Stimulated activated CD4-positive, alpha-beta T cell treated with anti-CD3 and anti-CD28 coated beads, Interleukin-1b, Interleukin-23, amount 100 ng/mL, for 24 hours (primary cell): ENCODE measurements around the gene MIPEP.

Experiments used
- DNase-seq, 4 experiments: peaks; one replicate each; pipeline ENCODE4 v3.0.0-alpha.2; 2020; ENCODE audit warnings: low read depth in 4 of 4, low spot score in 1 of 4

Gene MIPEP

DNA sequence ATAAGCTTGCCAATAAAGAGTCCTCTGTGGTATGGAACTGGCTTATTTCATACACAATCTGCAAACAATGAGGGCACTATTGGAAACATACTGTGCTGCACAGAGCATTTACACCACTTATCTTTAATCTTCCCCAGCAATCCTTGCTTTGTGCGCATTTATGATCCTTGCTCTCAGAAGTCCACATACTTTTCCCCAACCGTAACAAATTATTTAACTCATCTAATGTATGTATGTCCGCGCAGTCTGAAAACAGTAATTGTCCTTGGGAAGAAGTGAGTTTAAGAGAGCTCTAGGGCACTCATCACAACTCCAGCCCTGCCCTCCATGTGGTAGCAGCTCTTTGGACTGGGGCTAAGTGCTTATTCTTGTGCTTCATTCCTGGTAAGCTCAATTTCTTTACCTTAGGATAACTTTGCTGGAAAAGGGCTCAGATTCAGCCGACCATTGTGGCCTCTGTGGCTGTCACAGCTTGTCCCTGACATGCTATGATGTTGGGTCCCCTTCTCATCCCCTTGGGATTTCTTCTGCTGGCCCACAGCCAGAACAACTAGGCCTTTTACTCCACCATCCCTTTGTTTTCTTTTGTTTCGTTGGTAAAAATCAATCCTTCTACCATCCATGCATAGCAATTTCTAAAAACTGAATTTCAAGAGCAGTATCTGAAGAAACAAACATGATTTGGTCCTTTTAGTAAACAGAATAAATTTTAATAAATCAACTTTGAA is 166.3 kb downstream of the MIPEP start:
- DNase-seq = no peak

DNA sequence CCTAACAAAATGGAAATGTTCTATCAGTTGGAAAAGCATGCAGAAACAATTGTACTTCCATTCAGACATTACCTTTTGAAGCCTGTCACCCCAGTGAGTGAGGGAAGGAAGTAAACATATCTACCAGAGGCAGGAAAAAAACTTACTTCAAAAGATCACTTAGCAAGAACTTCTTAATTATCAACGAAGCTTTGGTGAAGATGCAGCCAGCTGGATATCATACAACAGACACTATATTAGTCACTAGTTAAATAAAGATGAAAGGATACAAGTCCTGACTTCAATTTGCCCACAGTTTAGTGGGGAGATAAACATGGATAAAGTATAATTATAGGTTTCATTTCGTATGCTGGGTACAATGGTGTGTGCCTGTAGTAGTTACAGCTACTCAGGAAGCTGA is 170.2 kb downstream of the MIPEP start:
- DNase-seq = no peak

DNA sequence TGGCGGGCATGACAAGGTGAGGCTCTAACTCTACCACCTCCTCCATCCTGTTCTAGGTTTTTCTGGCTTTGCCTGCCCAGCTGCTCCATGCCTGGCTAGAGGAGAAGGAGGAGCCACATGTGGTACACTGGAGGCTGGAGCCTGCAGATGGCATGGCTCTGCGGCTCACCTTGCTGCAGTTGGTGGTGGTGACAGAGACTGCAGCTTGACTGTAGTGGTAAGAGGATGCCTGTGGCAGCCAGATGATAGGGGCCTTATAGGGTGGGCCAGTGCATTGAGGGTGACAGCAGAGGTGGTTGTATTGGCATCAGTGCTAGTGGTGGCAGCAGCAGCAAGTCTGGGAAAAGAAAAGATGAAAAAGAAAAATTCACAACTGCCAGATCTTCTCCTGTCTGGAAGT is 172.8 kb downstream of the MIPEP start:
- DNase-seq = no peak

DNA sequence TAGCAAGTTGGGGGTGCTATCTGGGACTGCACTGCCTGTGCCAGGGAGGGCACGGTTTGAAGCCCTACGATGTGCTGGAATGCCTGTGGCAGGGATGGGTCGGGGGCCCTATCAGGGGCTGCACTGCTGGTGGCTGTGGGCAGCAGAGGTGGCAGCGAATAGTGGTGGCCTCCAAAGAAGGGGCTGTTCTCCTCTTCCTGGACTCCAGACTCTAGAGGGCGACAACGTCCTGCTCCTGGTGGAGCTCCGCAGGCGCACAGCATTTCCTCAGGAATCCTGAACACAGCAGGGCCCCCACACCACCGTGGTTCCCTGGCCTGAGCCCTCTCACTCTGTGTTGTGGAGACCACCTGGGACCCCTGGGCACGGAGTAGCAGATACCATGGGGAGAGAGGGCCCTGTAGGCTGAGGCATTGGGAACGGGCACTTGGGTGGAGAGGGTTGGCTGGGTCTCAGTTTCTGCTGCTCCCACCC is 173.4 kb downstream of the MIPEP start:
- DNase-seq = no peak

DNA sequence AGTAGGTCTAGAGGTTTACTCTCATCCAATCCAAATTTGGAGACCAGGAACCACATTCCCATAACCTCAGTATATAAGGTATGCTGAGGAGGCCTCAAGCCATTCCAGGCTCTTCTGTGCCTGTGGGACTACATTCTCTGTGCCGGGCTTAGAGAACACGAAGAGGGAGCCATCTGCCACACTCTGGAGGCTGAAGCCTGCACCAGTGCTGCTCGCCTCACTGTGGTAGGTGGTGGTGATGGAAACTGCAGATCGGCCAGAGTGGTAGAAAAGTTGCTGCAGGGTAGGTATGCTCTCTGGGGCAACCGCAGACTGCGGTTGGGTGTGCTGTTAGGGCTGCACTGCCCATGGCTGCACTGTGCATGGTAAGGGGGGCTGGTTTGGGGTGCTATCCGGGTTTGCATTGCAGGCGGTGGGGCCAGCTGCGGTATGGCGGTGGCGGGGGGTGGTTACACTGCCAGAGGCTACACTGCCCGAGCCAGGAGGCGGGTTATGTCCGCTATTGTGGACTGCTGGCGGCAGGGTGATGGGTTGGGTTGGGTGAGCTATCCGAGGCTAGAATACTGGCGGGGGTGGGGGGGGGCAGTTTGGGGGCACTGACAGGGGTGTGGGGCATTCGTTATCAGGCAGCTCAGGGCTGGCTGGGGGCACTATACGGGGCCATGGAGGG is 174.0 kb downstream of the MIPEP start:
- DNase-seq = no peak

DNA sequence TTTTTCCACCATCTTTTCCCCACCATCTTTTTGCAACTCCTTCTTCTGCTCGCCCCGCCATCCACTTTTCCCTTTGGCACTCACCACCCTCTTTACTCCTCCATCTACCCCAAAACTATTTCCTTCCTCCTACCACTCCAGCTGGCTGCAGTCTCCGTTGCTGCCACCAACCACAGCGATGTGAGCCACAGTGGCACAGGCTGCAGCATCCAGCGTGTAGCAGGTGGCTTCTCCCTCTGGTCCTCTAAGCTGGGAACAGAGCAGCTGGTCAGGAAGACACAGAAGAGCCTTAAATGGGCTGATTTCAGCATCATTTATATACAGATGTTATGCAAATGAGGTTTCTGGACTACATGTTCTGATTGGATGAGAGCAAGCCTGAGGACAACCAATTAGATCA is 174.5 kb downstream of the MIPEP start:
- DNase-seq = no peak

DNA sequence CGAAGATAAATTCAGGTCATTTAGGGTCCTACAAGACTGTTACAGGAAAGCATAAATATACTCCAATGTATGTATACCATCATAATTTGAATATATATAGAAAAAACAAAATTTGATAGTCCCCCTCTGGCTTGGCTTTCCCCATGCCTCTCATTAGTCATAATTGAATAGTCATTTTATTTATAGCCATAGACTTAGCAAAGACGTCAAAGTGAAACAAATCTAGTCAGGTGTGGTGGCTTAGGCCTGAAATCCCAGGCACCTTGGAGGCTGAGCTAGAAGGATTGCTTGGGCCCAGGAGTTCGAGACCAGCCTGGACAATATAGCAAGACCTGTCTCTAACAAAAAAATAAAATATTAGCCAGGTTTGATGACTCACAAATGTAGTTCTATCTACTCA is 177.8 kb downstream of the MIPEP start:
- DNase-seq = no peak

DNA sequence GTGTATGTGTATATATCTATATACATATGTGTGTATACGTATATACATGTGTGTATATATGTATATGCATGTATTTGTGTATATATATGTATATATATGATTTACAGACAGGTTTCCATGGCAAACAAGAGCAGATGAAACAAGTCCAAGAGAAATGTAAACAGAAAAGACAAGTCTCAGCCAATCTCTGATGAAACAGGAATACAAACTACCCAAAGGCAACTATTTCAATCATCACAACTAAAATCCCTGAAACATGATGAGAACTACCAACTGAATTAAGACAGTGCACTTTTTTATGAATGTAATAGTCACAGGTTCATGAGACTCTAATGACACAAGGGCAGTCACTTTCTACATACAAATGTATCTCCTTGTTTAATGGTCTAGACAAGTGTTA is 178.8 kb downstream of the MIPEP start:
- DNase-seq = no peak

DNA sequence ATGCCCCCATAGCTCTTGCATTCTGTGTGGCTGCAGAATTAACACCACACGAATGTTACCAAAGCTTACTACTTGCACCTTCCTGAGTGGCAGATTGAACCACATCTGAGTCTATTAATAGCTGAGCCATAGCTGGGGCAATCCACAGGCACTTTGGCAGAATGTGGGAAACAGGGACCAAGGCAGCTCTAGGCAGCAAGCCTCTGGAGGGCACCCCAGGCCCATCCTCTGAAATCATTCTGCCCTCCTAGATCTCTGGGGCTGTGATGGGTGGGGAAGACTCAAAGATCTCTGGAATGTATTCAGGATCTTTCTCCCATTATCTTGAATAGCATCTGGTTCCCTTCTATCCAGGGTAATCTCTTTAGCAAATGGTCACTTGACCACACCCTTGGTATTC is 179.7 kb downstream of the MIPEP start:
- DNase-seq = no peak

DNA sequence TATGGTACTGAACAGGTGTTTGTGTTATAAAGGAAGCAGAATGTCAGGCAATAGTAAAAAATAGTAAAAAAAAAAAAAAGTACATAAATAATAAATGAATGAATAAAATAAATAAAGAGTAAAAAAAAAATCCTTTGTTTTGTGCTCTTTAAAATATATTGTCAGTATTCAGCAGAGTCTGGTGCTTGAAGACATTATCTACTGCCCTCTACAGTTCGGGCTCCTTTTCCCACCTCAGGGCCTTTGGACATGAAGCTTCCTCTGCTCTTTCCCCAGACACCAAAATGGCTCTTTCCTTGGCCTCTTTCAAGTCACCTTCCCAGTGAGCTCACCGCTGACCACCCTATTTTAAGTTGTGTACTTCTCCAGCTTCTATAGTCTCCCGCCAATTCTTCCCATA is 181.5 kb downstream of the MIPEP start:
- no peak for DNase-seq

DNA sequence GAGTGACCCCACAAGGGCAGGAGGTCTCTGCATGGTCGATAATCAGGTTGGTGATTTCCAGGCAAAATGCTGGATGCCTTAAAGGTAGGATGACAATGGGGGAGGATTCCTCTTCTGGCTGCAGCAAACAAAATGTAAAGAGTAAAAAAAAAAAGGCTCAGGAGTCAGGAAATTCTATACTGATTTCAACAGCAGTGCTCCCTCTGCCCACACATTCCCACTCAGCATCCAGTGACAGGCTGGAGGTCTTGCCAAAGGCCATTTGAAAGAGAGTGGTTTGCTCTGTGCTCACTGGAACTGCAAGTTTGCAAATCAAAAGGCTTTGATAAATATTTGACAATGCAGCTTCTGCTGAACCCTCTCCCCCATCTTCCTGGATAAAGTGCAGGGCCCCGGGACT is 183.6 kb downstream of the MIPEP start:
- DNase-seq = no peak

DNA sequence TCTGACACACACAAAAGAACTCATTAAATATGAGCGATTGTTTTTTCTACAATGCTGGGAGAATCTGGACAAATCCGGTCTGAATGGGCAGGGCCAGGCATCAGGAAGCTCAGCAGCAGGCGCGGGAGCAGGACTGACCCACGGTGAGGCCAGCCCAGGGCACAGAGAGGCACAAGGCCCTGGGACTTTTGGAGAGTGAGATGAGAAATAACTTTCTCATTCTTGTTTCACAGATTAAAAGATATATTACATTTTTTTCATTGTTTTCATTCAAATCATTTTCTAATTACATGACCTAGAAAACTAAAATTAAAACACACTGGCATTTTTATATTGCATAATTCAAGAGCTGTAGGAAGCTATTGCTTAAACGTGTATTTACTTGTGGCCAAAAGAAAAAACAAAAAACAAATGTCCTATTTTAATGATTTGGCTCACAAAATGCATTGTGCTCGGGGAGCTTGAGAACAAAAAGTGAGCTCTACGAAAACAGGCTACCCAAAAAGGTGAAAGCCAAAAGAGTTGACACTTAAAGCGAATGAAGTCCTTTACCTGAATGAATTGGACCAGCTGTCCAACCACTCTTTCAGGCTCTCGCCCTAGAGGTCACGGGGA is 185.8 kb downstream of the MIPEP start:
- DNase-seq = no peak

DNA sequence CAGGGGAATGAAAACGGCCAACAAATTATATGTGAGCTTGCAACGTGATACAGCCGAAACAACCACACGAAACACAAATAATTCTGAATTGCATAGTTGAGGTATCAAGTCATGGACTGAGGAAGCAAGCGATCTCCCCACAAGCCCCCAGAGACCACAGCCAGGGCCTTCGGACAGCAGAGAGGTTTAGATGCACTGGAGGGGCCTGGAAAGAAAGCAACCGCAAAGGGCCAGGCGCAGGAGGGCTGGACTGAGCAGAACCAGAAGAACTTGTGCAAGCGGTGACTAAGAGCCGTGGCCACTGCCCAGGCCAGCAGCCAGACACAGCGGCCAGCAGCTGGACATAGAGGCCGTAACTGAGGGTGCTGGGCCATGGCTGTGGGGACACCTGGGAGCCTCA is 187.6 kb downstream of the MIPEP start:
- DNase-seq = no peak

DNA sequence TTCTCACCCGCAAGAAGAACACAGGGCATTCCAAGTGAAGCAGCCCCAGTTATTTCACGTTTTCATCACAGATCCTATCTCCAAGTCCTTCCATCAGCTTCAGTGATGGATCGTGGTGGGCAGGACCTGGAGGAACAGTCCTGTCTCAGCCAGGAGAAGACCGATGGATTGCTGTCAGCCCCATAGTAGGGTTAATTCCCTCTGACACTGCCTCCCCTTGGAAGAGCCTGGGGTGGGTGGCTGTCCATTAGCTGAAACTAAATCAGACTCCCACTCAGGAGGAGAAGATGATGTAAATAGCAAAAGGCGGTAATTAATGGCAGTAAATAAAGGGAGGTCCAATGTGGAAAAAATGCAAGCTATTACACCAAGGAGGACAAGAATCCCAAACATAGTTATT is 188.0 kb downstream of the MIPEP start:
- DNase-seq = no peak

DNA sequence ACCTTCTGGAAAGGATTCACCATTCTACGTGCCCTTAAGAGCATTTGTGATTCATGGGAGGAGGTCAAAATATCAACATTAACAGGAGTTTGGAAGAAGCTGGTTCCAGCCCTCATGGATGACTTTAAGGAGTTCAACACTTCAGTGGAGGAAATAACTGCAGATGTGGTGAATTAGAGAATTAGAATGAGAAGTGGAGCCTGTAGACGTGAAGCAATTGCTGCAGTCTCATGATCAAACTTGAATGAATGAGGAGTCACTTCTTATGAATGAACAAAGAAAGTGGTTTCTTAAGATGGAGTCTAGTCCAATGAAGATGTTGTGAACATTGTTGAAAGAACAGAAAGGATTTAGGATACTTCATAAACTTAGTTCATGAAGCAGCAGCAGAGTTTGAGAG is 189.9 kb downstream of the MIPEP start:
- DNase-seq = no peak

DNA sequence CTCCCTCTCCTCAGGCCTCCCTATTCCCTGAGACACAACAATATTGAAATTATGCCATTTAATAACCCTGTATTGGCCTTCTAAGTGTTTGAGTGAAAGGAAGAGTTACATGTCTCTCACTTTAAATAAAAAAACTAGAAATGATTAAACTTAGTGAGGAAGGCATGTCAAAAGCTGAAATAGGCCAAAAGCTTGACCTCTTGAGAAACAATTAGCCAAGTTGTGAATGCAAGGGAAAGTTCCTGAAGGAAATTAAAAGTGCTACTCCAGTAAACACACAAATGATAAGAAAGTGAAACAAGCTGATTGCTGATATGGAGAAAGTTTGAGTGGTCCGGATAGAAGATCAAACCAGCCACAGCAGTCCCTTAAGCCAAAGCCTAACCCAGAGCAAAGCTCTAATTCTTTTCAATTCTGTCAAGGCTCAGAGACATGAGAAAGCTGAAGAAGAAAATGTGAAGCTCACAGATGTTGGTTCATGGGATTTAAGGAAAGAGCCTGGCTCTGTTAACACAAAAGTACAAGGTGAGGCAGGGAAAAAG is 191.4 kb downstream of the MIPEP start:
- DNase-seq = no peak

DNA sequence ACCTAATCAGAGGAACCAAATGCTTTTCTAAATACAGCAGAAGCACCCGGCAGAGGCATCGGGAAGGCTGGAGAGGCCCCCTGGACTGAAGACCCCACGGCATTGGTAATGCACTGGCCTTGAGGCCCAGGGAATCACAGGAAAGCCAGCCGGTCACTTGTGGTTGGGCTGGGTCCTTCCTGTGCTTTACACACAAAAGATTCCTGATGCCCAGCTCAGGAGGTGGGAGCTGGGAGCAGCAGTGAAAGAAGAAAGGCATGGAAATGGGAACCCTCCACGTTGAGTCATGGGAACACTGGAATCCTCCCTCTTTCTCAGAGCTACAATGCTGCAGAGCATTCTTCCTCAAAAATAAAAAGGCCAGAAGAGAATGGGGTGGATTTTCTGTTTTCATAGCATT is 192.6 kb downstream of the MIPEP start:
- DNase-seq = no peak

DNA sequence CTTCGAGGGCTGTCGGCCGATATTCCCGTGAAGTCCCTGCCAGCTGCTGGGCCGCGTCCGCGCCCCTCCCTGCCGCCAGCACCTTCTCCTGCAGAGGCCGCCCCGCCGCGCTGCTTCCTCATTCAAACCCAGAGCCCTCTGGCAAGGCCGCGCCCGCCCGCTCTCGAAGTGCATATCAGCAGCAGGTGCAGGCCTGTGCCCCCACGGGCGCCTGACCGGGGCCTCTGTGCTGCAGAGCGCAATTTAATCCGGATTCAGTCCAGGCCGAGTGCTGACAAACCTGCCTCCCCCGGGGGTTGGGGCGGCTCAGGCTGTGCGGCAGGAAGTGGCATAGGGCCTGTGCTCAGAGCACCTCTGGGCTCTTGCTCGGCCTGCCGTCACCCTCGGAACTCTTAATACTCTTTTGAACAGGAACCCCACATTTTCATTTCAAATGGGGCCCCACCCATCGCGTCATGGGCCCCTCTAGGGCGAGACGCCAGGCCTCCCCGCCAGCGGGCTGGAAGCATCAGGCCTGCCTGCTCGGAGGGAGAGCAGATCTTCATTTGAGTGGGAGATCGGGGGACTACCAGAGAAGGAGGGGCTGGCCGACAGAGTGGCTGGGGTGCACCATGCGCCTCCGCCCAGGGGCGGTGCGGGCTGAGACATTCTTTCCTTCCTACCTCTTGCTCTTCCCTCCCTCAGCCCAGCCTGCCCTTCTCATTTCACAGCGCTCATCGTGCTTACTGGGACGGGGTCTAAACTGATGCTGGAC is 193.3 kb downstream of the MIPEP start:
- DNase-seq = peak; percentile 11 to 37 (median 24)

DNA sequence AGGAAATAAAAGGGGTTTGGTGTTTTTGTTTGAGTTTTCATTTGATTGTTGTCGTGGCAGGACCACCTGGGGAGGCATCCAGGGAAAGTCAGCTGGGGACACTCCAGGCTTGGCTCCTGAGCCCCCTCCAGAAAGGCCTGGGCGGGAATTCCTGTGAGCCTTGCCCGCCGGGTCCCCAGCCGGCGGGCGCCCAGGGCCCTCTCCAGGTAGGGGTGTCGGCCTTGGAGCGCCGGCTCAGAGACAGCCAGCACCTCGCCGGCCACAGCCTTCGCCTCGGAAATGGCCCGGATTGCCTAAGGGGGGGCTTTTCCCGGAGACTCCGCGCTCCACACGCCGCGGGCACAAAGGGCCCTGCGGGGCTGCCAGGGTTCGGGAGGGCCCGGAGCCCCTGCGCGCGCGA is 194.0 kb downstream of the MIPEP start:
- no peak for DNase-seq

DNA sequence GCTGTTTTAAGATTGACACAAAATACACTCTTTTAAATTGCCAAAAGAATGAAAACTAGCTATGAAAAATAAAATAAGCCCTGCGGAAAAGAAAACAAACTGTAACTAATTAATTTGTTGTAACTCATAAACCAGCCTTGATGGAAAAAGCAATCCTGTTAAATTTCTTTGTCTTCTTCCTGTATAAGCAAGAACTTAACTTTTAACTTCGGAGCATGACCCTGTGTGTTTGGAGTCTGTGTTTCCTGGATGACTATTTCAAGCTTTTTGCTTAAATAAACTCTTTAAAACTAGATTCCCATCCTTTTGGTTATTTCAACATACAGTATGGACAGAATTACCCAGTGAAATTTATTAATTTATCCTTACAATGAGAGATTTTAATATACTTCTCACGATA is 196.4 kb downstream of the MIPEP start:
- no peak for DNase-seq

DNA sequence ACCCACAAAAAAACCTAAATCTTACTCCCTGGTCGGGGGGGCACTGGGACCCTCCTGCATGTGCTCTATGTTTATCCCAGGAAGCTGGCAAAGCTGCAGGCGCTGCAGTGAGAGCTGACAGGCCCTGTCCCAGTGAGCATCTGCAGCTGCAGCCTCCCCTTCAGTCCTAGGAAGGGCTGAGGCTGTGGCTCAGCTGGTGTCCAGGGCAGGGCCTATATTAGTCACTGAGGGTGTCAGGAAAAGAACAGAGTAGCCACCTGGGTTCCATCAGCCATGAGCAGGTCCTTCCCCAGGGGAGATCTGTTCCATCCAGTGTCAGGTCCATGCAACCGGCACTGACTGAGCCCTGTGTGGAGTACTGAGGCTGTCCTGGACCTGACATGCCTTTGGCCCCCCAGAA is 198.5 kb downstream of the MIPEP start:
- no peak for DNase-seq

DNA sequence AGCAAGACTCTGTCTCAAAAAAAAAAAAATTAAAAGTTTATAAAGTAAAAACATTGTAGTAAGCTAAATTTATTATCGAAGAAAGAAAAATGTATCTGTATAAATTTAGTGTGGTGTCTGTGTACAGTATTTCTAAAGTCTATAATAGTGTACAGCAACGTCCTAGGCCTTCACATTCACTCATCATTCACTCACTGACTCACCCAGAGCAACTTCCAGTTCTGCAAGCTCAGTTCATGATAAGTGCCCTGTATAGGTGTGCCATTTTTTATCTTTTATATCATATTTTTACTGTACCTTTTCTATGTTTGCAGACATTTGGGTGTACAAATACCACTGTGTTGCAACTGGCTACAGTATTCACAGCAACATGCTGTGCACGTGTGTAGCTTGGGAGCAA is 200.9 kb downstream of the MIPEP start:
- no peak for DNase-seq
